ENCODE data around the gene C9.

Gene C9

GRCh38 chr5:39368116-39368515 lies 3.8 kb upstream of the C9 start (continued):
- TF ChIP-seq ZBTB10 (tag by site-specific recombination; IDR thresholded peaks at IDR 0.05) (no peak), ZSCAN30 (tag by site-specific recombination; IDR thresholded peaks at IDR 0.05) (no peak), ZNF335 (tag by site-specific recombination; conservative IDR thresholded peaks at IDR 0.05) (no peak)

GRCh38 chr5:39367711-39368110 lies 3.4 kb upstream of the C9 start:
- no peak overlapping the region for H3K4me3 ChIP-seq (ENCODE audit: low read depth, low read length)
- POLR2A ChIA-PET = no interaction called here
- no peaks in the 10 kb centered on the region for H3K4me1 ChIP-seq (ENCODE audit: control insufficient read depth, insufficient read depth, low read length)
- H3K9me3 ChIP-seq (ENCODE audit: control insufficient read depth, insufficient read depth, low read depth, low read length) = no peaks in the 10 kb centered on the region
- no peak overlapping the region for H3K27ac ChIP-seq (ENCODE audit: extremely low read depth, low read depth, low read length)
- no peaks in the 10 kb centered on the region; a peak in 1 of 3 replicates for H3K36me3 ChIP-seq (ENCODE audit: control insufficient read depth in 2 of 2, insufficient read depth in 1 of 2, low read length in 2 of 2)
- CTCF ChIA-PET = interaction anchor here (0.6 to 1.4 kb wide), 4 partner anchors 8 to 984 kb away, joined by 4 to 7 read pairs (median 4); no protein-coding TSS in a partner anchor
- TF ChIP-seq ZNF266 (tag by site-specific recombination; IDR thresholded peaks at IDR 0.05; ENCODE audit: low read depth) (no peak), IKZF3 (tag by site-specific recombination; IDR thresholded peaks at IDR 0.05) (no peak), ZNF501 (tag by site-specific recombination; IDR thresholded peaks at IDR 0.05) (no peak), ZBTB7A (tag by site-specific recombination; IDR thresholded peaks at IDR 0.05; ENCODE audit: low read depth) (no peak), ZNF146 (tag by site-specific recombination; IDR thresholded peaks at IDR 0.05) (no peak)

GRCh38 chr5:39363217-39363616 lies 1.1 kb downstream of the C9 start:
- ChIA-PET POLR2A (no interaction called here), CTCF (interaction anchor here (0.6 to 1.3 kb wide), 2 partner anchors 13 to 991 kb away, joined by 3 to 8 read pairs; no protein-coding TSS in a partner anchor)

GRCh38 chr5:39362646-39363045 lies 1.6 kb downstream of the C9 start:
- no peaks in the 10 kb centered on the region for H3K4me1 ChIP-seq (ENCODE audit: control insufficient read depth, insufficient read depth, low read length)
- POLR2A ChIA-PET = no interaction called here
- no peak overlapping the region for H3K4me3 ChIP-seq (ENCODE audit: low read depth, low read length)
- H3K27ac ChIP-seq (ENCODE audit: extremely low read depth, low read depth, low read length) = no peak overlapping the region
- CTCF ChIA-PET = interaction anchor here (0.6 to 1.3 kb wide), 2 partner anchors 13 to 991 kb away, joined by 3 to 8 read pairs; no protein-coding TSS in a partner anchor
- H3K9me3 ChIP-seq (ENCODE audit: control insufficient read depth, insufficient read depth, low read depth, low read length) = no peaks in the 10 kb centered on the region
- no peaks in the 10 kb centered on the region for H3K36me3 ChIP-seq (ENCODE audit: control insufficient read depth in 2 of 2, insufficient read depth in 1 of 2, low read length in 2 of 2)
- TF ChIP-seq ATF2 (tag by site-specific recombination; IDR thresholded peaks at IDR 0.05; ENCODE audit: low read depth) (no peak), ZNF626 (tag by site-specific recombination; IDR thresholded peaks at IDR 0.05) (no peak), ZNF560 (tag by site-specific recombination; IDR thresholded peaks at IDR 0.05; ENCODE audit: borderline replicate concordance) (no peak), PRDM6 (tag by site-specific recombination; IDR thresholded peaks at IDR 0.05) (no peak), PATZ1 (tag by site-specific recombination; IDR thresholded peaks at IDR 0.05) (no peak), ZNF266 (tag by site-specific recombination; IDR thresholded peaks at IDR 0.05; ENCODE audit: low read depth) (no peak), ZNF426 (tag by site-specific recombination; IDR thresholded peaks at IDR 0.05) (no peak)

More at GRCh38 chr5:39363217-39363616, 1.1 kb downstream of the C9 start:
- H3K27ac ChIP-seq (ENCODE audit: extremely low read depth, low read depth, low read length) = no peak overlapping the region
- H3K4me1 ChIP-seq (ENCODE audit: control insufficient read depth, insufficient read depth, low read length) = no peaks in the 10 kb centered on the region
- H3K36me3 ChIP-seq (ENCODE audit: control insufficient read depth in 2 of 2, insufficient read depth in 1 of 2, low read length in 2 of 2) = no peaks in the 10 kb centered on the region
- H3K9me3 ChIP-seq (ENCODE audit: control insufficient read depth, insufficient read depth, low read depth, low read length) = no peaks in the 10 kb centered on the region
- TF ChIP-seq ZNF155 (tag by site-specific recombination; IDR thresholded peaks at IDR 0.05) (no peak), GLI2 (tag by site-specific recombination; IDR thresholded peaks at IDR 0.05; ENCODE audit: borderline replicate concordance, low read depth) (no peak), BCL11A (tag by site-specific recombination; IDR thresholded peaks at IDR 0.05; ENCODE audit: low read depth) (no peak), IKZF3 (tag by site-specific recombination; IDR thresholded peaks at IDR 0.05) (no peak), ZNF623 (tag by site-specific recombination; IDR thresholded peaks at IDR 0.05) (no peak), ZNF174 (tag by site-specific recombination; IDR thresholded peaks at IDR 0.05) (no peak), ZNF132 (tag by site-specific recombination; IDR thresholded peaks at IDR 0.05; ENCODE audit: borderline replicate concordance) (no peak), OVOL3 (tag by site-specific recombination; IDR thresholded peaks at IDR 0.05) (no peak), HOXC10 (CRISPR knock-in tag; IDR thresholded peaks at IDR 0.05) (no peak), ZNF184 (tag by site-specific recombination; IDR thresholded peaks at IDR 0.05) (no peak), ZNF596 (tag by site-specific recombination; IDR thresholded peaks at IDR 0.05) (no peak), ZSCAN5A (tag by site-specific recombination; IDR thresholded peaks at IDR 0.05) (no peak)
- no peak overlapping the region for H3K4me3 ChIP-seq (ENCODE audit: low read depth, low read length)

Measured in HEK293 (cell line).